ENCODE measurements around the gene ZNF548.

Gene ZNF548

GRCh38 chr19:57377498-57378146 lies 12.0 kb upstream of the ZNF548 start:
- no peaks in the 10 kb centered on the region for H3K27me3 ChIP-seq (ENCODE audit: control insufficient read depth, low read length)
- H3K79me2 ChIP-seq (ENCODE audit: control insufficient read depth, low read length) = no peaks in the 10 kb centered on the region
- no peaks in the 10 kb centered on the region for H3F3A ChIP-seq (ENCODE audit: control insufficient read depth, insufficient read depth)
- TF ChIP-seq, protein P1, sequence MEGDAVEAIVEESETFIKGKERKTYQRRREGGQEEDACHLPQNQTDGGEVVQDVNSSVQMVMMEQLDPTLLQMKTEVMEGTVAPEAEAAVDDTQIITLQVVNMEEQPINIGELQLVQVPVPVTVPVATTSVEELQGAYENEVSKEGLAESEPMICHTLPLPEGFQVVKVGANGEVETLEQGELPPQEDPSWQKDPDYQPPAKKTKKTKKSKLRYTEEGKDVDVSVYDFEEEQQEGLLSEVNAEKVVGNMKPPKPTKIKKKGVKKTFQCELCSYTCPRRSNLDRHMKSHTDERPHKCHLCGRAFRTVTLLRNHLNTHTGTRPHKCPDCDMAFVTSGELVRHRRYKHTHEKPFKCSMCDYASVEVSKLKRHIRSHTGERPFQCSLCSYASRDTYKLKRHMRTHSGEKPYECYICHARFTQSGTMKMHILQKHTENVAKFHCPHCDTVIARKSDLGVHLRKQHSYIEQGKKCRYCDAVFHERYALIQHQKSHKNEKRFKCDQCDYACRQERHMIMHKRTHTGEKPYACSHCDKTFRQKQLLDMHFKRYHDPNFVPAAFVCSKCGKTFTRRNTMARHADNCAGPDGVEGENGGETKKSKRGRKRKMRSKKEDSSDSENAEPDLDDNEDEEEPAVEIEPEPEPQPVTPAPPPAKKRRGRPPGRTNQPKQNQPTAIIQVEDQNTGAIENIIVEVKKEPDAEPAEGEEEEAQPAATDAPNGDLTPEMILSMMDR (IDR thresholded peaks at IDR 0.05; ENCODE audit: low read depth, low read length, poor library complexity, severe bottlenecking) = no peak
- no peak for TF ChIP-seq EZH2phosphoT487 (IDR thresholded peaks at IDR 0.05; ENCODE audit: borderline replicate concordance, low read length)
- H3K4me1 ChIP-seq (ENCODE audit: control insufficient read depth, low read length) = no peaks in the 10 kb centered on the region
- H3K4me2 ChIP-seq (ENCODE audit: low read length) = no peak overlapping the region
- H4K20me1 ChIP-seq (ENCODE audit: control insufficient read depth, insufficient read depth, low read depth, low read length) = no peaks in the 10 kb centered on the region
- no peak overlapping the region for H3K4me3 ChIP-seq (ENCODE audit: low read length)
- H3K36me3 ChIP-seq (ENCODE audit: control insufficient read depth, low read length) = no peaks in the 10 kb centered on the region
- H3K9me2 ChIP-seq (replicated peaks; ENCODE audit: control insufficient read depth, low read length) = no peaks in the 10 kb centered on the region
- peaks cover 39% of the 10 kb centered on the region; the same call in 1 of the 2 replicates for H3K9me3 ChIP-seq (ENCODE audit: control insufficient read depth, insufficient read depth, low read length)
- H3K27ac ChIP-seq (ENCODE audit: low read depth, low read length) = no peak overlapping the region

- no peaks in the 10 kb centered on the region for H3K9me2 ChIP-seq (replicated peaks; ENCODE audit: control insufficient read depth, low read length)
- no peaks in the 10 kb centered on the region for H3K4me1 ChIP-seq (ENCODE audit: control insufficient read depth, low read length)
- no peaks in the 10 kb centered on the region for H4K20me1 ChIP-seq (ENCODE audit: control insufficient read depth, insufficient read depth, low read depth, low read length)
- no peaks in the 10 kb centered on the region for H3K27me3 ChIP-seq (ENCODE audit: control insufficient read depth, low read length)
- TF ChIP-seq EZH2phosphoT487 (IDR thresholded peaks at IDR 0.05; ENCODE audit: borderline replicate concordance, low read length) = no peak
- TF ChIP-seq, protein P1 (IDR thresholded peaks at IDR 0.05; ENCODE audit: low read depth, low read length, poor library complexity, severe bottlenecking) = no peak
- H3K9me3 ChIP-seq (ENCODE audit: control insufficient read depth, insufficient read depth, low read length) = peaks cover 33% of the 10 kb centered on the region; the same call in 1 of the 2 replicates
- no peaks in the 10 kb centered on the region for H3K36me3 ChIP-seq (ENCODE audit: control insufficient read depth, low read length)
- no peaks in the 10 kb centered on the region for H3K79me2 ChIP-seq (ENCODE audit: control insufficient read depth, low read length)
- H3K27ac ChIP-seq (ENCODE audit: low read depth, low read length) = no peak overlapping the region
- H3K4me2 ChIP-seq (ENCODE audit: low read length) = no peak overlapping the region
- no peak overlapping the region for H3K4me3 ChIP-seq (ENCODE audit: low read length)
- H3F3A ChIP-seq (ENCODE audit: control insufficient read depth, insufficient read depth) = no peaks in the 10 kb centered on the region
Measured at GRCh38 chr19:57380923-57381322, 8.7 kb upstream of the ZNF548 start.

GRCh38 chr19:57382806-57383488 lies 6.7 kb upstream of the ZNF548 start:
- H3K36me3 ChIP-seq (ENCODE audit: control insufficient read depth, low read length) = no peaks in the 10 kb centered on the region
- H3K4me2 ChIP-seq (ENCODE audit: low read length) = no peak overlapping the region
- no peaks in the 10 kb centered on the region for H3F3A ChIP-seq (ENCODE audit: control insufficient read depth, insufficient read depth)
- no peak overlapping the region for H3K4me3 ChIP-seq (ENCODE audit: low read length)
- no peak for TF ChIP-seq EZH2phosphoT487 (IDR thresholded peaks at IDR 0.05; ENCODE audit: borderline replicate concordance, low read length)
- TF ChIP-seq, protein P1 (IDR thresholded peaks at IDR 0.05; ENCODE audit: low read depth, low read length, poor library complexity, severe bottlenecking) = no peak
- no peaks in the 10 kb centered on the region for H3K4me1 ChIP-seq (ENCODE audit: control insufficient read depth, low read length)
- no peak overlapping the region for H3K27ac ChIP-seq (ENCODE audit: low read depth, low read length)
- no peaks in the 10 kb centered on the region for H3K9me2 ChIP-seq (replicated peaks; ENCODE audit: control insufficient read depth, low read length)
- no peaks in the 10 kb centered on the region for H3K27me3 ChIP-seq (ENCODE audit: control insufficient read depth, low read length)
- no peaks in the 10 kb centered on the region for H4K20me1 ChIP-seq (ENCODE audit: control insufficient read depth, insufficient read depth, low read depth, low read length)
- H3K79me2 ChIP-seq (ENCODE audit: control insufficient read depth, low read length) = no peaks in the 10 kb centered on the region
- peaks cover 26% of the 10 kb centered on the region; the same call in 1 of the 2 replicates for H3K9me3 ChIP-seq (ENCODE audit: control insufficient read depth, insufficient read depth, low read length)

Measured in DOHH2 (cell line).